Suppressor macrophage (primary cell): ENCODE measurements around the gene STAC2.
A peak's percentile ranks its signal among the peaks of the same experiment; 100 is the strongest.
"Not testable (repeated sequence)": the region's sequence is repeated elsewhere in the genome, so short reads cannot be mapped to it uniquely, and the experiment has no call there.

Experiments used
- DNase-seq, 4 experiments: peaks; one replicate each; pipeline ENCODE4 v3.0.0-alpha.2; 2020 to 2022
- total RNA-seq, 17 experiments: gene quantifications; one replicate each; lab custom pipeline; 2026; ENCODE audit warnings: mixed read lengths in 6 of 17, inconsistent platforms in 3 of 17; lab: John Stamatoyannopoulos, UW

The STAC2 gene, protein sequence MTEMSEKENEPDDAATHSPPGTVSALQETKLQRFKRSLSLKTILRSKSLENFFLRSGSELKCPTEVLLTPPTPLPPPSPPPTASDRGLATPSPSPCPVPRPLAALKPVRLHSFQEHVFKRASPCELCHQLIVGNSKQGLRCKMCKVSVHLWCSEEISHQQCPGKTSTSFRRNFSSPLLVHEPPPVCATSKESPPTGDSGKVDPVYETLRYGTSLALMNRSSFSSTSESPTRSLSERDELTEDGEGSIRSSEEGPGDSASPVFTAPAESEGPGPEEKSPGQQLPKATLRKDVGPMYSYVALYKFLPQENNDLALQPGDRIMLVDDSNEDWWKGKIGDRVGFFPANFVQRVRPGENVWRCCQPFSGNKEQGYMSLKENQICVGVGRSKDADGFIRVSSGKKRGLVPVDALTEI
- total RNA-seq = 0.14 to 5.7 (median 0.62) reads per million in 17 experiments

DNA sequence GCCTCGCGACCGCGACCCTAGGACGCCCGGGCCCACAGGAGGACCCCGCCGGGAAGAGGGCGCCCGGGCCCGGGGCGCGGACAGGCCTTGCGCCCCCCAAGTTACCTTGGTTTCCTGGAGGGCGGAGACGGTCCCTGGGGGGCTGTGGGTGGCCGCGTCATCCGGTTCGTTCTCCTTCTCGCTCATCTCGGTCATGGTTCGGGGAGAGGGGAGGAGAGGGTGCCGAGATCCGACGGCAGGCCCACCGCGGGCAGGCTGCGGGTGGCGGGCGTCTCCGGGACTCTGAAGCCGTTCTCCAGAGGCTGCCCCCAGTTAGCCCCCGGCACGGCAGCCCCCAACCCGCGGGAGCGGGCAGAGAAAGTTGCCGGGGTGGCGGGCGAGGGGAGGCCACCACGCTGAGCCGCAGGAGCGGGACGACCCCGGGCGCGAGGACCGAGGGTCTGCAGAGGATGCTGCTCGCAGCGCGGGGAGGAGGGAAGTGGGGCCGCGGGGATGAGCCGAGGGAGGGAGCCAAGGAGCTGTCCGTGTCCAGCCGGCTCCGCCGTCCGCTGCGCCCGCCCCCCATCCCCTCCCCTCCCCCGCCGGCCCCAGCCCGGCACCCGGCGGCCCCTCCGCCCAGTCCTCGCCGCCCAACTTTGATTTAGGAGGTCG is at the start of gene STAC2:
Gene STAC2 (minus strand): TSS at position 638 of the 651 bp plus-strand sequence. CDS start 443 bp downstream, at position 195.
- DNase-seq = peak in 1 of 4 experiments; percentile 44

DNA sequence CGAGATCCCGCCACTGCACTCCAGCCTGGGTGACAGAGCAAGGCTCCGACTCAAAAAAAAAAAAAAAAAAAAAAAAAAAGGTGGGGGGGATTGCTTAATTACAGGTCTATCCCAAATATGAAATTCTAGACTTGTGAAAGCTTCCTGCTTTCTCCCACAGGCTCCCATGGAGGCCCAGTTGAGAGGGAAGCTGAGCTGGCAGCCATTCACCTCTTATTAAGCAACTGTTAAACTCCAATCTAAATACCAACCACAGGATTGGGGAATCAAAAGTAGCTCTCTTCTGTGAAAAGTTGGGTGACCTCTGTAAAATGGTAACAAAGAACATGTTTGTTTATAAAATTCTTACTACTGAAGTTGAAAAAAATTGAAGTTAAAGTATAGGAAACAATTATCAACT is 45.8 kb upstream of the STAC2 start:
- peak; percentile 2 to 16 (median 12) for DNase-seq

DNA sequence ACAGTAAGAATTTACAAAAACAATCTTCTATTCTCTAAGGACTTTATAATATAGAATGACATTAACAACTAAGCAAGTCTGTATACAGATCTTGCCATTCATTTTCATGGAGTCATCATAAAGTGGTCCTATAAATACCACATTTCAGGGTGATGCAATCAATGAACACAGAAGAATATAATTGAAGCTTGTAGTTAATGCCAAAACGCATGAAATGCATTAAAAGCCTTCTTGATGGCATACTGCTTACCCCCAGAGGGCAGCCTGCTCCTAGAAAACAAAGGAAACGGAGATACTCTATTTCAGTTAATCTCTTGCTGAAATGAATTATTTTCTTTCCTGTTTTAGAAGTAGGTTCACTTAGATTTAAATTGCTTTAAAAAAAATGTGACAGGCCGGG is 45.2 kb upstream of the STAC2 start:
- peak; percentile 42 to 72 (median 70) for DNase-seq

DNA sequence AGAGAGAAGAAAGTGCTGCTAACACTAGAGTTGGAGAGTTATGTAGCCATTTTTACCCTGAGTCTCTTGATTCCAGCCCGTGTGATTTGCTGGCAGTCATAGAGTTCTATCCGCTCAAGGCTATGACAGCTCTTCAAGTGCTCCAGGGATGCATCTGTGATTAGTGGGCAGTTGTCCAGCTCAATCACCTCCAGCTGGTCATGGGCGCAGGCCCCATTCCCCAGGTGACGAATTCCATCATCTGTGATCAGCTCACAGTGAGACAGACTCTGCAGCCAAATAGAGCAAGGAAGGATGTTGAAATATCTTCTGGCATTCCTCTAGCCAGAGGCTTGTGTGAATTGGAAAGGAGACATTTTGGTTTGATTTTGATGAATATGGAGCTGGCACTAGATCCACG is 38.4 kb upstream of the STAC2 start:
- no peak for DNase-seq

DNA sequence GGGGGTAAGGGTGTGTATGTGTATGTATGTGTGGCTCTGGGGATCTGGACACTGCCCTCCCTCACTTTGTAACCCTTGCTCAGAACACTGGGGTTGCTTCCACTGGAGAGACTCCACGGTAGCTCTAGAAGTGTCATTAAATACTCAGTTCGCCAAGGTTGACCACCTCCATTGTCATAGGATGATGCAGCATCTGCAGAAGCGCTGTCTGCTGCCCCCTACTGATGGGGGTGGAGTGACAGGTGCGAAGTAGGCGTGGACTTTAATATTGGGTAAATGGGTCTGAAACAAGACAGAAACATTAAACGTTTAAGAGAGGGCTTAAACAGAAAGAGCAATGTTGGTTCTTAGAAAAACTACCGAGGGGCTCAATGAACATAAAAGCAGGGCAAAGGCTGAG is 35.5 kb upstream of the STAC2 start:
- peak in 2 of 4 experiments; percentile 8 to 29 for DNase-seq

DNA sequence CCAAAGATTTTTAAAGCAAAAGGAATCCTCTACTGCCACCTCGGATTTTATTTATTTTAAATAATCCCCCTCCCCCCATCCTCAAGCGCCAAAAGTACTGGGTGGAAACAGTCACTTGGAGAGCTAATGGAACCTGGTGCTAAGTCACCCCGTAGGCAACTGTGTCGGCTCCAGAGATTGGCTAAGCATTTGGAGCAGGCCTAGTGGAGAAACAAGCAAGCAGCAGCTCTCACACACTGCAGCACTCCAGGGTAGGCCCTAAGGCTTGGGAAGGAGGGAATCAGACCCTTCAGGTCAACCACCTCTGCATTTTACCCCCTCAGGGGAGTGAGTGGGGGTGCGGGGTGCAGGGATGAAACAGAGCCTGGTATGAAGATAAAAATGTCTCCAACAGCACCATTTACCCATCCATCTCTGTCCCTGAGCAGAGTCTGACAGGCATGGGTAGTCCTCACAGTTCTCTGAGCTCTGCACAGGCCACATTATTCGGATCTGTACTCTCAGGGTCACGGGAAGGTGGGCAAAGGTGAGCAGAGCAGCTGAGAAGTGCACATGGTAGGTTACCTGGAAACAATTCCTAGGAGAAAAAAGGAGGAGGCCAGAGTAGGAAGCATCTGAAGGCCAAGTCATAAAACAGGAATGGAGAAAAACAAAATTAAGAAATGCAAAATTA is 27.2 kb upstream of the STAC2 start:
- DNase-seq = no peak

DNA sequence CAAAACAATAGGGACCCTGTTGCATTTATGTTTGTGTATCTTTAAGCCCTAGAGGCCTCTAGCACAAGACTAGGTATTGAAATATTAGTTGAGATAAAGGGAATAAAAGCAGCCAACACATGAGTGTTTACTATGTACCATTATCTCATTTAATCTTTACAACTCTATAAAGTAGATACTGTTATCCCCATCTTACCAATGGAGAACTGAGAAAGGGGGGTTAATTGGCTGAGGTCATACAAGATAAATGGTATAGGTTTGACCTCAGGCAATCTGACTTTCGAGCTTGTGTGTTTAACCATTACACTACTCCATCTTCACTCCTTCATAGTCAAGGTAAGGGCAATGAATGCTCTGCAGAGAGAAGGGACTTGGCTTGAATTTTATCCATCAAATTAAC is 26.3 kb upstream of the STAC2 start:
- no peak for DNase-seq

DNA sequence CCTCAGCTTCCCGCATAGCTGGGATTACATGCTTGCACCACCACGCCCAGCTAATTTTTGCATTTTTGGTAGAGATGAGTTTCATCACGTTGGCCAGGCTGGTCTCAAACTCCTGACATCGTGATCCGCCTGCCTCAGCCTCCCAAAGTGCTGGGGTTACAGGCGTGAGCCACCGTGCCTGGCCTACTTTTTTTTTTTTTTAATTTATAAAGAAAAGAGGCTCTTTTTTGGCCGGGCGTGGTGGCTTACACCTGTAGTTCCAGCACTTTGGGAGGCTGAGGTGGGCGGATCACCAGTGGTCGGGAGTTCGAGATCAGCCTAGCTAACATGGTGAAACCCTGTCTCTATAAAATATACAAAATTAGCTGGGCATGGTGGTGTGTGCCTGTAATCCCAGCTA is 24.3 kb upstream of the STAC2 start:
- DNase-seq = not testable (repeated sequence)

DNA sequence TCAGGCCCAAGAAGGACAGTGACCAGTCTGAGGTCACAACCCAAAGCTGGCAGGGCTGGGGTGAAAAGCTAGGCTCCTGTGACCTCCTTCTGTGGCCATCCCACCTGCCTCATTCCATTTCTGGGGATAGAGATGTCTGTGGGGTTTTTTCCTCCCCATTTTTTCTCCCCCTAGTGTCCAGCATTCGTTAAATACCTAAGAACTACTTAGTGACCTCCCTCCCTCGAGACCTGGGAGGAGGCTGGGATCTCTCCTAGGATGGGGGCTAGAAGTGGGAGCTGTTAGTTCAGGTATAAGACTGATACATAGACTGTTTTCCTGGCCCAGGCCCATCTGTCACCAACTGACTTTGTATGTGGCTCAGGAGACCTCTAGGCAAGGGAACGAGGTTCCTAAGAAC is 20.5 kb upstream of the STAC2 start:
- DNase-seq = no peak

DNA sequence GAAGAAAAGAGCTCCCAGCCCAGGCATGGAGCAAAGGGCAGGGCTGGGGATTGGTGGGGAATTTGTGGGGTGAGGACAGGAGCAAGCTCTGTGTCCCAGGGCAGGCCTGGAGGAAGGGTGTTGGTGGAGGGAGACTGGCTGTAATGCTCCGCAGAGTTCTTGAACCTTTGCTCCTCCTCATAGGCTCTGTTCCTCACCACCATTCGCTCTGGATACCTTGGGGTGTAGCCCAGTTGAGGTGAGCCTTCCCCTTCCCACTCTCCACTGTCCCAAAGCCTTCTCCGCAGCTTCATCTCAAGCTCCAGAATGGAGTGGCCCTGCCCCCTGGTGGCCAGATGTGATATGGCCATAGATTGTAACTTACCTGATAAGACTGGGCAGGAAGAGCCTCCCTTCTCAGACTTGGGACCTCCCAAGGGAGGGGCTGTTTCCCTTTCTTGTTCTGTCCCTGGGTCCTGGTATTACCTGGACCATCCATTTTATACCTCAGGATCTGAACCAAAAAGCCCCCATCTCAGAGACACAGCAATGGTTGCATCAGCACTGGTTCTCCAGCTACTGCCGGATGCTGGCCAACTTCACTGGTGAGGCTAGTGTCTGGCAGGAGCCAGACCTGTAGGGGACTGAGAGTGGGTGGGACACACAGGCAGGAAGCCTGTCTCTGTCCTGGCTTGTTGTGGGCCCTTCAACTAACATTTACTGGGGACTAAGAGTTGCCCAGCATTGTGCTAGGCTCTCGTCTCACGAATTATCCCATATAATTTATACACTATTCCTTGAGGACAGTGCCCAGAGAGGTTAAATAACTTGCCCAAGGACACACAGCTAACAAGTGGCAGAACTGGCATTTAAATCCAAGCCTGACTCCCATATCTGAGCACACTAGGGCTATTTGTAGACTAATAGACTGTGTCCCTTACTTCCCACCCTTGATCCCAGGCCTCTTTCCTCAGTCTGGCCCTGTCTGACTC is 19.1 kb upstream of the STAC2 start:
- DNase-seq = peak; percentile 85 to 94 (median 89)

DNA sequence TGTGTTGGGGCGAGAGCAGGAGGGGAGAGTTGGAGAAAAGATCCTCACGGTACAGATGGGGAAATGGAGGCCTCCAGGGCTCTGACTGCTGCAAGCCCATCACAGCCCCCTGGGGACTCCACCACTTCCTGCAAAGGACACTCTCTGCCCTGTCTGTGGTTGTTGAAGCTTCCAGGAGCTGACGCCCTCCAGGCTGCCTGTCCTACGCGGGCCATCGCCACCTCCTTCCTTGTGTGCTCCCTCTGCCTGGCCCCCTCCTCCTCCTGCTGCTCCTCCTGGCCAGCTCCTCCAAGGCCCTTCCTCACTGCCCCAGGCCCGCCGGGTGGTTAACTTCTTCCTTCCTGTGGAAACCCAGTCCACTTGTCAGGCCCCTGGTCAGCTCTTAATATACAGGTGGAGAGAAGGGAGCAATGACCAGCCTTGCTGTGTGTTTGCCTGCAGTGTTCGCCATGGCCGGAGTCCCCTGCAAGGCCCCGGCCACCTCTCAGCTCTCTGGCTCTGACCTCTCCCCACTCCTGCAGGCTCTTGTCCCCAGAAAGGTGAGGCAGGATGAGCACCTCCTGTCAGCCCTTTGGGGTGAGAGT is 18.4 kb upstream of the STAC2 start:
- DNase-seq = no peak

DNA sequence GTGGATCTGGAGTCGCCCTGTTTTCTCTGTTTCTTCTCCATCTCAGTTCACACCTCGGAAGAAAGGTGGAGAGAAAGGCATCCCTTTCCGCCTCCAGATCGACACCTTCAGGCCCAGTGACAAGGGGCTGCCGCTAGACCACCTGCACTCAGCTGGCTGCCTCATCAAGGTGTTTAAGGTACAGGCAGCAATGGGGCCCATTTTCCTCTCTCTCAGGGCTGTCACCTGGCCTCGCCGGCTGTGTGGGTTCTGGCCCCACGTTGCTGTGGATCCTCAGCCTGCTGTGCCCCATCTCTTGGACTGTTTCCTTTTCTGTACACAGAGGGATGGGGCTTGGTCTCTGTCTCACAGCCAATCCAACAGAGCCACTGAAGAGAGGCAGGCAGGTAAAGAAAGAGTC is 17.4 kb upstream of the STAC2 start:
- no peak for DNase-seq

DNA sequence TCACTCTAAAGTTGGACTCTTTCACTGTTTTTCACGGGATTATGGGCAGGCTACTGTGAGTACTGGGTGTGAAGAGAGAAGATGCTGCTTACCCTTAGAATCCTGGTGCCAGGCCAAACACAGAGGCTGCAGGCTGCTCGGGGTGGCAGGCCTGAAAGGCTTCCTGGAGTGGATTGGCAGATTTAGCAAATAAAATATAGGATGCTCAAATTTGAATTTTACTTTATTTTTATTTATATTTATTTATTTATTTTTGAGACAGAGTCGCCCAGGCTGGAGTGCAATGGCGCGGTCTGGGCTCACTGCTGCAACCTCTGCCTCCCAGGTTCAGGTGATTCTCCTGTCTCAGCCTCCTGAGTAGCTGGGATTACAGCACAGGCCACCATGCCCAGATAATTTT is 14.9 kb upstream of the STAC2 start:
- DNase-seq = no peak

DNA sequence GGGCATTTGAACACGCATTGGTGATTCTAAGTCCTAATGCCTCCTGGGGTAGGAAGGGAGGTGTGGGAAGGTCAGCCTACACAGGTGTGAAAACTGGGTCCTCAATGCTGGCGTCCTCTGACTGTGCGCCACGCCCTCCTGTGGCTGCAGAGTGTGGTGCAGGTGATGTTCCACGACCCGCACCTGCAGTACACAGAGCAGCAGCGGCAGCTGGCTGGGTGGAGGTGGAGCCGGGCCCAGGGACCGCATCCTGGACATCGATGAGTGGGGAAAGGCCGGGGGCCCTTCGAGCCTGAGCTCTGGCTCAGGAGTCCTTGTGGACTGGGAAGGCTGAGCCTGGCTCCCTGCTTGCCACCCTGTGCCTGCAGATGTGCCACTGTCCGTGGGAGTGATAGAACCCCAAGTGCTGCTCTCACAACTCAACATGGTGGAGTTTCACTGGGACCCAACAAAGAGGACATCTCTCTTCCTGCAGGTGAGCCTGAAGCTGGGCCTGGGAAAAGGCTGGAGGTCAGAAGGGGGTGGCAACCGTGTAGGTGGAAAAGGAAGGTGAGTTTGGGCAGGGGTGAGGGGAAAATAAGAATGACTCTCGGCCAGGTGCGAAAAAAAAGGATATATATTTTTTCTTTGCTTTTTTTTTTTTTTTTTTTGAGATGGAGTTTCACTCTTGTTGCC is 14.0 kb upstream of the STAC2 start:
- peak in 3 of 4 experiments; percentile 22 to 49 (median 27) for DNase-seq

DNA sequence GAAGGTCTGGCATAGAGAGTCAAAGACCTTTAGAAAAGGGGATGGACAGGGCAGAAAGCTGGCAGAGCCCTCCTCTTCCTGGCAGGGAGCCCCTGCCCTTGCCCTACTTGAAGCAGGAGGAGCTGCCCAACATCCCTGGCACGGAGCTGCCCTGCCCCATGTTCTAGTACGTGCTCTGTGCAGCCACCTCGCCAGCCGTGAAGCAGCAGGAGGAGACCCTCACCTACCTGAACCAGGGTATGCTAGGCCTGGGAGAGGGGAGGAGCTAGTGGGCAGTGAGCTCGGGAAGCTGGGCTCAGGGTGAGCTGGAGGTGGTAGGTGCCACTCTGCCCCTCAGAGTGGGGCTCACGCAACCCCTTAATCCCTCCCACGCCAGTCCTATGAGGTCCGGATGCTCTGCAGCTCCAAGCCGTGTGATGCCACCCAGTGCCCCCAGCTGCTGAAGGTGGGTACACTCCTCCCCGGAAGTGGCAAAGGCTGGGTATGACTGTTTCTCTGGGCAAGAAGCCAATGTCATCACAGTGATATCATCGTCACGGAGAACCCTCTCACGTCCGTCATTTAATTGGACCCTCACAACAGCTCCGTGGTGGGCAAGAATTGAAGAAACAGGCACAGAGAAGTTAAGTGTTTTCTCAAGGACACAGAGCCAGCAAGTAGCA is 12.7 kb upstream of the STAC2 start:
- DNase-seq = peak; percentile 45 to 74 (median 56)

DNA sequence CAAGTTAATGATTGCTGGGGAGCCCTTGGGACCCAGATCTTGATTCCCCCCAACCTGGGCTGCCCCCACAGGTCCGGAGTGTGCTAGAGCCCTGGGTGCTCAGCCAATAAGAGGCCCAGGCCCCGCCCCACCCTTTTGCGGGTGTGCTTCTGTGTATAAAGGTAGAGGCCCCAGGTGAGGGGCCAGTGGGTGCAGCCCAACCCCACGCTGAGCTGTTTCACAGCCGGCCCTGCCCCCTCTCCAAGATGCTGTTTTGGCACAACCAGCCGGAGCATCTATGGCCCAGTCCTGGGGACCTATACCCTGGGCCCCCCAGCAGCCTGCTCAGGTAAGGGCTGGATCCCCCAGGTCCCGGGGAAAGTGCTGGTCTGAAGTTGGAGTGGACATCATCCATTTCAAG is 11.8 kb upstream of the STAC2 start:
- no peak for DNase-seq

DNA sequence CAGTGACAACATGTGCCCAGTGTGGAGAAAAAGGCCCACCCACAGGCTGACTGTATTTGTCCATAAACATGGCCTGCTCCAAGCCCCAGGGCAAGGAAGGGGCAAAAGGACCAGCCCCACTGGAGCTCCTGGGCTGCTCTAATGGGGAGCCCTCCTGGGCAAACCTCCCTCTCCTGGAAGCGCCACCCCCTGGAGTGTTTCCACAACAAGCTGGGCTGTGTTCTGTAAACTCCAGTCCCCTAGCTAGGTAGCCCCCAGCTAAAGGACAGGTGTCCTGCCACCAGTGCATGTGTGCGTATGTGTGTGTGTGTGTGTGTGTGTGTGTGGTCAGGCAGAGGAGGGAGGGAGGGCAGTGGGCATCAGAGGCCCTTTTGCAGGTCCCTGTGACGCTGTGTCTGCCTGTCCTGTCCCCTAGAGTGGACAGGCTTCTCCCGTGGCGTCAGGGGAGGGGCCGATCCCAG is 11.3 kb upstream of the STAC2 start:
- DNase-seq = no peak

DNA sequence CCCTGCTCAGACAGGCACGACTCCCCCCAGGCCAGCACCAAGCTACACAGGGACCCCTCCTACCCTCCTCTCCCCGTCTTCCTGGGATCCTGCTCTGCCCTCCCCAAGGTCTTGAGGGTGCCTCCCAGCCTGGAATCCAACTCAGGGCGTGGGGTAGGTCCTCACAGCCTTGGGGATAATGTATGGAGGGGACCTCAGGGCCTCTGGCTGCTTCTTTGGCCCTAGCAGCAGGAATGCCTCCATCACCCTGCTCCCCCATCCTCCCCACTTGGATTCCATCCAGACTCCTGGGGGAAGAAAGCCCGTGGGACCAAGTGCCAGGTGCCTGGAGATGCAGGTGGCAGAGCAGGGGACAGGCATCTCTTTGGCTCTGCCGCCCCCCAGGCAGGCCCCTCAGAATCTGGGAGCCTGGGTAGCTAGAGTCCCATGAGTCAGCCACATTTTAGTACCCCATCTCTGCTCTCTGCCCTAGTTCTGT is 10.7 kb upstream of the STAC2 start:
- no peak for DNase-seq

DNA sequence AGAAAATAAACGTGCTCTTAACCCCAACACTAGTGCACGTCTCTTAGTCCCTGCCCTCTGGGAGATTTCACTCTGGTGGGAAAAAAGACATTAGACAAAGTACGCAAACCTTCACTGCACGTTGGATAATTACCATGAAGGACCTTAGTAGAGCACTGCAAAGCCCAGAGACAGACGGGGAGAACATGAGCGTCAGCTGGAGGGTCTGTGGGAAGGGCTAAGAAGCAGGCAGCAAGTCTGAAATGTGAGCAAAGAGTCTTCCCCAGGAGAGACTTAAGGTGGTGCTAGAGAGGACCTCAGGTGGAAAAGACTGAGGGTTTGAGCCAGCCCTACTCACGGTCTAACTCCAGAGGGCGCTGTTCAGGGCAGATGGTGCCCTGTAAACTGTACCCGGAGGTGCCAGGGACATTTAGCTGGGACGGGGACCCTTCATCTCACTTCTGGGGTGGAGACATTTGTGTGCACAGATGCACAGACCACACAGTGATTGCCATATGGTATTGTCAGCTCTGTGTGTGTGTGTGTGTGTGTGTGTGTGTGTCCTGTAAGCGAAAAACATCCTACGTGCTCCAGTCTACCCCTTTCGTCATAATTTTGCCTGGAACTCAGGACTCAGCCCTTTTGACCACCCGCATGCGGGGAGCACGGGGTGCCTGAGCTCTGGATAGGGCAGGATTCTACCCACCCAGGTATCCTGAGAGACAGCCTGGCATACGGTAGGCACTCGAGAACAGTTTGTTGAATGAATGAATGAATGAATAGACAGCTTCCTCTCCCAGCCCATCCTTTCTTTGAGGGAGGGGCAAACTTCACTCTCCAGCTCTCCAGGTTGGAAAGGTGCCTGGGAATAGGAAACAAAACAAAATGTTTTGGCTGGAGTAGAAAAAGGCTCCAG is 10.1 kb upstream of the STAC2 start:
- peak; percentile 40 to 67 (median 52) for DNase-seq
